Urothelium cell line (cell line): ENCODE results near the gene EFCAB6.

Source experiments
- DNase-seq: peaks from one replicate; pipeline ENCODE4 v3.0.0; 2011; ENCODE audit warnings: low spot score, mixed read lengths
- FAIRE-seq: peaks from 2 replicates; lab custom pipeline; 2011; peaks lifted over from hg19 to GRCh38; lab: Jason Lieb, UNC

The EFCAB6 gene

GRCh38 chr22:43488937-43489336, 323.2 kb downstream of the EFCAB6 start:
- DNase-seq (no peak), FAIRE-seq (no peak)

DNA sequence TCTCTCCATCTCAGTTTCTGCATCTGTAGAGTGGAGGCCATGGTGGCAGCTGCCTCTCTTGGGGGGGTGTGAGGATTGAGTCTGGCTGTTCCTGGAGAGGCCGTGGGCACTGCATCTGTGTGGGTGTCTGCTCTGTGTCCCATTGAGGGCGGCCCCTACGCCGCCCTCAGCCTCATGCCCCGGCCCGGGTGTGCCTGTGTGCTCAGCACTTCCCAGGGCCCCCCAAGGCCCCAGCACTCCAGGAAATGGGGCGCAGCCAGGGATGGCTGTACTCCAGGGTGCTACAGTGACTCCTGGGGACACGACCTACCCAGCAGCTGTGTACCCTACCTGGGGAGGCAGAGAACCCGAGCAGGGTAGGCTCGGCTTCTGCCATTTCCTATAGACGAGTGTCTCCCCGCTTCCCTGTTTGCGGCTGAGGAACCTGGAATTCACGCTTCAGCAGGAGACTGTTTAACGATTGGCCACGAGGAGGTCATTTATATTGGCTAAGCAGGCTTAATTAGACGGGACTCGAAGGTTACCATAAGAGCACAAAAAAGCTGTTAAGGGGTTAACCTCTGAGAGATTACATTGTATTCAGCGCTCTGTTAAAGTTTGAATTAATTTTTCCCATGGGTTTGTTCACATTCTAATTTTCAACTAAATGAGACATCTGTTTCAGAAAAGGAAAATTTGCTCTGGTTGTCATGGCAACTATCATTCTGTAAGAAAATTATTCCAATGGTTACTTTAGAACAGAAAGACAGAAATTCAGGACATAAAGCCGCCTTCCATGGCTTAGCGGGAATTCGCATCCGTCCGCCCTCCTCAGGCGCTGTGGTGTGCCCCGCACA, 323.9 kb downstream of the EFCAB6 start:
- no peak for FAIRE-seq
- DNase-seq: no peak

DNA sequence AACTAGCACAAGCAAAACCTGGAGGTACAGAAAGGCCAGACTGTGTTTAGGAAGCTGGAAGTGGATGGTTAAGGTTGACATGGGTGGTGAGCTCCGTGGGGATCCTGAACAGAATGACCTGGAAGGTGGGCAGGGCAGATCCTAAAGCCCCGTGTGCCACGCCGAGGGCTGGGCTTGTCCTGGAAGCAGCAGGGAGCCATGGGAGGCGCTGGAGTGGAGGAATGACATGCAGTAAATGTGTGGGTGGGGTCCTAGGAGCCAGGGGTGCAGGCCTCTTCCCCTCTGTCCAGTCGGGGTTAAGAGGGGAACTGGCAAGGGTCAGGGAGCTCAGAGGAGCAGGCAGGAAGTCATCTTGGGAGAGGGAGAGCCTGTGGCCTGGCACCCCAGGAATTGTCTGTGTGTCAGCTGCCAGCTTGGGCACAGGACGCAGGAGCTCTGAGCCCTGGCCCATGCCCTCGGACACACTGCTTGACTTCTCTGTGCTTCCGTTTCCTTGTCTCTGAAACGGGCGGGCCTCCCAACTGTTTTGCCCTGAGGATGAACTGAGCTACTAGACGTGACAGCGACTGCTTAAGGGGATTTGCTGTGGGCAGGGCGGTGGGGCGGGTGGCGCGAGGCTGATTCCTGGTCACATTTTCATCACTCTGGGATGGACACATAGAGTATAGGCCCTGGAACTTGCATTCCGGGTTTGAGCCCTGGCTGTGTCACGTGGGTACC, 324.6 kb downstream of the EFCAB6 start:
- DNase-seq: no peak
- FAIRE-seq: no peak

GRCh38 chr22:43485502-43486089, 326.5 kb downstream of the EFCAB6 start:
- no peak for DNase-seq
- FAIRE-seq: no peak

GRCh38 chr22:43484227-43484626, 327.9 kb downstream of the EFCAB6 start:
- FAIRE-seq (peak; percentile 72), DNase-seq (no peak)

DNA sequence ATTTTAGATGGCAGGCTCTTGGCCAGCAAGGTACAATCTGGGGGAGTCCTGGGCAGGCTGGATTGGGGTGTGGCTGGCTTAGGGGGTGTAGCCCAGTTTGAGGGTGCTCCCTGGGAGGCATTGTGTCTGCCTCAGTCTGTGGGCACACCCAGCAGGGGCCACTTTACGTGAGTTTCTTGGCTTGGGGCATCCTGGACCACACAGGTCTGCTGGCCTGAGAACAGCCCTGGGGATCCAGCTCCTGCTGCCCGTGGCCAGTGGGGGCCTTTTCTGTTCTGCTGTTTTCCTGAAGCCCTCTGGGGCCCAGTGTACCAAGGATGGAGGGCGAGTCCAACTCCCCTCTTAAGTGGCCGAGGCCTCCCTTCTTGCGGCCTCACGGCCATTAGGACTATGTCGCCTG, 328.4 kb downstream of the EFCAB6 start:
- DNase-seq (no peak), FAIRE-seq (no peak)

- no peak for FAIRE-seq
- DNase-seq: no peak
Measured at GRCh38 chr22:43483266-43483665, 328.8 kb downstream of the EFCAB6 start.

DNA sequence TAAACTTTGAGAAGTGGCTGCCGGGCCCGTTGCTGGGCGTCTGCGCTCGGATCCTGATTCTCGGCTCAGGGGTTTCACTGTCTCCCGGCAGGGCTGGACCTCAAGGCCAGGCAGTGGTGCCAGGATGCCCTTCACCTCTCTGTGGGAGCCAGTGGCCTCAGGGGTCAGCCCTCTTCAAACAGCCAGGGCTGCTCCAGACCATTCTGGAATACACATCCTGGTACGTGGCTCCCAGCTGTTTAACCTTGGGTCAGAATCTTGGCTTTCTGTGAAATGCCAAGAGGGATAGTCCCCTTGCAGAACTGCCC, 329.8 kb downstream of the EFCAB6 start:
- no peak for DNase-seq
- FAIRE-seq: no peak

- DNase-seq (no peak), FAIRE-seq (no peak)
Measured at GRCh38 chr22:43481568-43482317, 330.4 kb downstream of the EFCAB6 start.

DNA sequence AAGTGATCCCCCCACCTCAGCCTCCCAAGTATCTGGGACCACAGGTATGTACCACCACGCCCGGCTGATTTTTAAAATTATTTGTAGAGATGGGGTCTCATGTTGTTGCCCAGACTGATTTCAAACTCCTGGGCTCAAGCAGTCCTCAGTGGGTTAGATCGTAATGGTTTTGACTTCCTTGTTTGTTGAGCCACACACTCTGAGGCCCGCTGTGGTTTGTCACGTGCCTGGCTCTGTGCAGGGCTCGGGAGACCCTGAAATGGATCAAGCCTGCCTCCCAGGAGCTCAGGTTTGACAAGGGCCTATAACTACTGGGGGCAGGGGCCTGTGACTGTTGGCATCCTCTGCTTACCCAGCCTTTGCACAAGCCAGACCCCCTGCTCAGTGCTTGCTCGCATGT, 332.1 kb downstream of the EFCAB6 start:
- DNase-seq (no peak), FAIRE-seq (no peak)

GRCh38 chr22:43479301-43479950, 332.7 kb downstream of the EFCAB6 start:
- DNase-seq (no peak), FAIRE-seq (peak; percentile 40)
